ENCODE measurements around the gene ALG2. TPM values are rescaled to one million over a fixed set of nuclear protein-coding genes. Genes with fewer than 3 reads are reported as not detected.

ALG2 gene
- total RNA-seq, 4 donors from 2014 or later, result 21.9 to 32.3 (median 25.4) TPM

DNA sequence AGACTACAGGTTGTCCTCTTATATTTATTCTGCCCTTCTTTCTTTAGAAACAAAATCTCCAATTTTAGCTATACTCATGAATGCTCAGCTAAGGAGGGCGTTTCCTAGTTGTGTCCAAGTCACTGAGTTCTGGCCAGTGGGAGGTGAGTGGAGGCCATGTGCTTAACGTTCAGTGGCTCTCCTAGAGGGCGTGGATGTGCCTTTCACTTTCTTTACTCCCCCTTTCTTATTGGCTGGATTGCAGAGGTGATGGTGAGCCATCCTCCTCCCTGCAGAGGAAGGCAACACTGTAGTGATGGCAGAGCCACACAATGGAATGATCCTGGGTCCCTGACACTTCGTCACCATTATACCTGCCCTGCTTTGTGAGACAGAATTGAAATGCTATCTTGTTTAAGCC is 54.6 kb downstream of the ALG2 start:
- Histone ChIP-seq H3K9me3 (no peaks in the 10 kb centered on the region), H3K4me3 (no peak overlapping the region), H3K27me3 (peaks cover 25% of the 10 kb centered on the region), H3K36me3 (no peaks in the 10 kb centered on the region), H3K27ac (no peak overlapping the region), H3K4me1 (no peaks in the 10 kb centered on the region)
- 71 to 73% methylated on average over 3 to 4 of the region's 4 CpGs for WGBS, 2 donors (ENCODE audit: low coverage in 1 of 2)
- no peak for ATAC-seq
- TF ChIP-seq, protein P1, sequence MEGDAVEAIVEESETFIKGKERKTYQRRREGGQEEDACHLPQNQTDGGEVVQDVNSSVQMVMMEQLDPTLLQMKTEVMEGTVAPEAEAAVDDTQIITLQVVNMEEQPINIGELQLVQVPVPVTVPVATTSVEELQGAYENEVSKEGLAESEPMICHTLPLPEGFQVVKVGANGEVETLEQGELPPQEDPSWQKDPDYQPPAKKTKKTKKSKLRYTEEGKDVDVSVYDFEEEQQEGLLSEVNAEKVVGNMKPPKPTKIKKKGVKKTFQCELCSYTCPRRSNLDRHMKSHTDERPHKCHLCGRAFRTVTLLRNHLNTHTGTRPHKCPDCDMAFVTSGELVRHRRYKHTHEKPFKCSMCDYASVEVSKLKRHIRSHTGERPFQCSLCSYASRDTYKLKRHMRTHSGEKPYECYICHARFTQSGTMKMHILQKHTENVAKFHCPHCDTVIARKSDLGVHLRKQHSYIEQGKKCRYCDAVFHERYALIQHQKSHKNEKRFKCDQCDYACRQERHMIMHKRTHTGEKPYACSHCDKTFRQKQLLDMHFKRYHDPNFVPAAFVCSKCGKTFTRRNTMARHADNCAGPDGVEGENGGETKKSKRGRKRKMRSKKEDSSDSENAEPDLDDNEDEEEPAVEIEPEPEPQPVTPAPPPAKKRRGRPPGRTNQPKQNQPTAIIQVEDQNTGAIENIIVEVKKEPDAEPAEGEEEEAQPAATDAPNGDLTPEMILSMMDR (IDR thresholded peaks at IDR 0.05), result no peak
- TF ChIP-seq EP300 (IDR thresholded peaks at IDR 0.05) (no peak), POLR2A (IDR thresholded peaks at IDR 0.05) (no peak), POLR2AphosphoS5 (IDR thresholded peaks at IDR 0.05) (no peak)

Small RNAs within 50 kb of the gene (small RNA-seq; reads per million reads assigned to genes)
- 0 reads per million in 4 donors for gene RN7SL794P

Other genes starting within 250 kb of the ALG2 start
- gene TGFBR1, start 116.8 kb downstream of the ALG2 start, total RNA-seq, result 10 to 100 TPM; 37.0 to 65.8 (median 48.8) TPM
- gene SEC61B, start 340 bp upstream of the ALG2 start, total RNA-seq, result 10 to 100 TPM; 62.5 to 84.0 (median 73.5) TPM

Measured in gastroesophageal sphincter (tissue), 4 donors.